Non-pigmented ciliary epithelial cell (primary cell): ENCODE measurements around the gene SFXN2.

Experiments
- DNase-seq: peaks from one replicate; pipeline ENCODE4 v3.0.0-alpha.2; 2010; ENCODE audit warnings: low read depth

The SFXN2 gene

GRCh38 chr10:102777711-102778453, 63.4 kb downstream of the SFXN2 start:
- no peak for DNase-seq

- DNase-seq = no peak
These were observed 64.3 kb downstream of the SFXN2 start for GRCh38 chr10:102778781-102779180.

GRCh38 chr10:102779680-102780526, 65.5 kb downstream of the SFXN2 start:
- no peak for DNase-seq

GRCh38 chr10:102780527-102780808, 66.0 kb downstream of the SFXN2 start:
- no peak for DNase-seq

- DNase-seq = no peak
These were observed 66.9 kb downstream of the SFXN2 start for GRCh38 chr10:102781090-102781920.

- DNase-seq = no peak
These were observed 67.6 kb downstream of the SFXN2 start for GRCh38 chr10:102781921-102782557.

- peak; percentile 62 for DNase-seq
These were observed 68.5 kb downstream of the SFXN2 start for GRCh38 chr10:102782673-102783551.

GRCh38 chr10:102783568-102783967, 69.1 kb downstream of the SFXN2 start:
- no peak for DNase-seq

- DNase-seq = no peak
These were observed 71.4 kb downstream of the SFXN2 start for GRCh38 chr10:102785818-102786217.

- no peak for DNase-seq
These were observed 77.4 kb downstream of the SFXN2 start for GRCh38 chr10:102791754-102792395.
